Neural cell (in vitro differentiated cells): ENCODE results near the gene PDIA2. TPM values are rescaled to one million over a fixed set of nuclear protein-coding genes. Genes with fewer than 3 reads are reported as not detected.

Source experiments
- H2AFZ ChIP-seq: fragments of 200-600, 300-800 bp; sonication (generic), shearing (Covaris generic); 2 replicates; pipeline ENCODE4 v1.6.0; 2014; ENCODE audit warnings: low read depth, mild to moderate bottlenecking, antibody characterized with exemption, low read length, moderate library complexity
- H3F3A ChIP-seq: fragments of 200-600 bp; shearing (Covaris generic); 2 replicates; pipeline ENCODE4 v1.6.1; 2016; ENCODE audit warnings: mild to moderate bottlenecking, moderate library complexity, mixed read lengths, antibody characterized with exemption, low read length; ENCODE audit not compliant: insufficient read depth, poor library complexity, severe bottlenecking
- H3K27ac ChIP-seq: fragments of 200-600, 300-800 bp; sonication (generic), shearing (Covaris generic); 2 replicates; pipeline ENCODE4 v1.5.1; 2014; ENCODE audit warnings: mild to moderate bottlenecking, low read length, moderate library complexity
- H3K27me3 ChIP-seq: fragments of 300-800, 200-600 bp; sonication (generic), shearing (Covaris generic); 2 replicates; pipeline ENCODE4 v1.6.0; 2014; ENCODE audit warnings: mild to moderate bottlenecking, low read depth, low read length, moderate library complexity; ENCODE audit not compliant: insufficient read depth
- H3K36me3 ChIP-seq: fragments of 300-800, 200-600 bp; sonication (generic), shearing (Covaris generic); 2 replicates; pipeline ENCODE4 v1.5.1; 2014; ENCODE audit warnings: mild to moderate bottlenecking, antibody characterized with exemption, low read length, moderate library complexity; ENCODE audit not compliant: insufficient read depth
- H3K4me2 ChIP-seq: fragments of 300-800, 200-600 bp; sonication (generic), shearing (Covaris generic); 2 replicates; pipeline ENCODE4 v1.6.0; 2014; ENCODE audit warnings: mild to moderate bottlenecking, low read length
- H3K4me3 ChIP-seq: fragments of 300-800, 200-600 bp; sonication (generic), shearing (Covaris generic); 2 replicates; pipeline ENCODE4 v1.5.1; 2014; ENCODE audit warnings: mild to moderate bottlenecking, low read length, moderate library complexity
- H3K79me2 ChIP-seq: fragments of 200-600 bp; shearing (Covaris generic); replicated peaks from 2 replicates; pipeline ENCODE4 v1.6.0; 2014; ENCODE audit warnings: mild to moderate bottlenecking, low read length, moderate library complexity; ENCODE audit not compliant: insufficient read depth
- H3K9ac ChIP-seq: fragments of 300-800, 200-600 bp; sonication (generic), shearing (Covaris generic); 2 replicates; pipeline ENCODE4 v1.6.1; 2016; ENCODE audit warnings: mild to moderate bottlenecking, low read length, mixed read lengths
- H3K9me2 ChIP-seq: fragments of 200-600 bp; shearing (Covaris generic); 2 replicates; pipeline ENCODE4 v1.6.1; 2016; ENCODE audit warnings: mild to moderate bottlenecking, low read length, mixed read lengths; ENCODE audit not compliant: insufficient read depth
- H3K9me3 ChIP-seq: fragments of 200-600, 300-800 bp; sonication (generic), shearing (Covaris generic); 2 replicates; pipeline ENCODE4 v1.6.1; 2016; ENCODE audit warnings: mild to moderate bottlenecking, mixed run types, low read length, moderate library complexity, mixed read lengths
- H4K20me1 ChIP-seq: fragments of 200-600 bp; shearing (Covaris generic); 2 replicates; pipeline ENCODE4 v1.6.1; 2016; ENCODE audit warnings: mild to moderate bottlenecking, mixed run types; ENCODE audit not compliant: insufficient read depth
- CTCF ChIP-seq: fragments of 450-650 bp; IDR thresholded peaks from 2 replicates; pipeline ENCODE4 v1.5.1; 2014; ENCODE audit warnings: antibody characterized with exemption, mild to moderate bottlenecking, moderate library complexity; ENCODE audit not compliant: poor library complexity, severe bottlenecking
- EP300 ChIP-seq: fragments of 450-650 bp; conservative IDR thresholded peaks from 2 replicates; pipeline ENCODE4 v1.6.1; 2014; ENCODE audit warnings: antibody characterized with exemption, mild to moderate bottlenecking, moderate library complexity; ENCODE audit not compliant: poor library complexity, severe bottlenecking
- EZH2 ChIP-seq: fragments of 200-600, 300-800 bp; shearing (Covaris generic), sonication (generic); IDR thresholded peaks from 2 replicates; pipeline ENCODE4 v1.6.1; 2014; ENCODE audit warnings: antibody characterized with exemption, low read length, borderline replicate concordance, mild to moderate bottlenecking; ENCODE audit not compliant: insufficient read depth, poor library complexity, severe bottlenecking
- MXI1 ChIP-seq: fragments of 450-650 bp; conservative IDR thresholded peaks from 2 replicates; pipeline ENCODE4 v1.6.1; 2014; ENCODE audit warnings: antibody characterized with exemption, mild to moderate bottlenecking; ENCODE audit not compliant: poor library complexity, severe bottlenecking
- POLR2AphosphoS5 ChIP-seq: IDR thresholded peaks from 2 replicates; pipeline ENCODE4 v1.6.1; 2012
- RAD21 ChIP-seq: fragments of 450-650 bp; conservative IDR thresholded peaks from 2 replicates; pipeline ENCODE4 v1.6.1; 2014; ENCODE audit warnings: antibody characterized with exemption, mild to moderate bottlenecking, moderate library complexity
- REST ChIP-seq: IDR thresholded peaks from 2 replicates; pipeline ENCODE4 v1.6.1; 2012; ENCODE audit warnings: borderline replicate concordance
- SMC3 ChIP-seq: fragments of 450-650 bp; conservative IDR thresholded peaks from 2 replicates; pipeline ENCODE4 v1.6.1; 2014; ENCODE audit warnings: antibody characterized with exemption, mild to moderate bottlenecking, moderate library complexity; ENCODE audit not compliant: poor library complexity
- TAF1 ChIP-seq: IDR thresholded peaks from 2 replicates; pipeline ENCODE4 v1.6.1; 2012; ENCODE audit warnings: low read depth
- polyA plus RNA-seq: library from polyadenylated mRNA; depleted of rRNA; stranded (reverse); fragments of >200 nt; gene quantifications from 2 replicates; pipeline ENCODE4 v1.2.3, GENCODE V29; 2014

PDIA2 gene
- polyA plus RNA-seq, 1 donor from 2014 or later = 109 TPM

- Histone ChIP-seq H3K4me3 (no peak overlapping the region), H3F3A (no peaks in the 10 kb centered on the region), H3K4me2 (no peak overlapping the region), H3K27me3 (no peaks in the 10 kb centered on the region), H3K36me3 (no peaks in the 10 kb centered on the region), H3K27ac (no peak overlapping the region), H3K9ac (no peak overlapping the region), H3K9me2 (no peaks in the 10 kb centered on the region), H4K20me1 (no peaks in the 10 kb centered on the region), H2AFZ (no peak overlapping the region), H3K9me3 (no peaks in the 10 kb centered on the region), H3K79me2 (no peaks in the 10 kb centered on the region)
- TF ChIP-seq SMC3 (no peak), REST (no peak), POLR2AphosphoS5 (no peak), TAF1 (no peak), EZH2 (no peak), CTCF (no peak), MXI1 (no peak), EP300 (no peak)
Measured at GRCh38 chr16:263182-263774, 19.7 kb upstream of the PDIA2 start.

GRCh38 chr16:263944-264343, 19.0 kb upstream of the PDIA2 start:
- no peak overlapping the region for H3K4me3 ChIP-seq
- H4K20me1 ChIP-seq = no peaks in the 10 kb centered on the region
- H3K36me3 ChIP-seq = no peaks in the 10 kb centered on the region
- H2AFZ ChIP-seq = no peak overlapping the region
- no peak overlapping the region for H3K4me2 ChIP-seq
- no peak overlapping the region for H3K27ac ChIP-seq
- no peak overlapping the region for H3K9ac ChIP-seq
- no peaks in the 10 kb centered on the region for H3F3A ChIP-seq
- H3K9me2 ChIP-seq = no peaks in the 10 kb centered on the region
- no peaks in the 10 kb centered on the region for H3K79me2 ChIP-seq
- TF ChIP-seq MXI1 = no peak
- no peak for TF ChIP-seq RAD21
- H3K9me3 ChIP-seq = no peaks in the 10 kb centered on the region
- no peaks in the 10 kb centered on the region for H3K27me3 ChIP-seq
